Loucy (cell line): ENCODE results near the gene FBXO44.

Experiments
- H2AFZ ChIP-seq: fragments of 200-600 bp; sonication (generic); 2 replicates; pipeline ENCODE4 v1.6.0; 2016; ENCODE audit warnings: antibody characterized with exemption, mild to moderate bottlenecking, low read length, moderate library complexity
- H3F3A ChIP-seq: fragments of 200-600 bp; 2 replicates; pipeline ENCODE4 v1.6.0; 2016; ENCODE audit warnings: antibody characterized with exemption, low read depth, mild to moderate bottlenecking
- H3K27me3 ChIP-seq: fragments of 200-600 bp; sonication (generic); 2 replicates; pipeline ENCODE4 v1.6.1; 2014; ENCODE audit warnings: low read length, mild to moderate bottlenecking; ENCODE audit not compliant: insufficient read depth, poor library complexity, severe bottlenecking
- H3K36me3 ChIP-seq: fragments of 200-600 bp; sonication (generic); 2 replicates; pipeline ENCODE4 v1.6.1; 2016; ENCODE audit warnings: low read length; ENCODE audit not compliant: insufficient read depth
- H3K4me1 ChIP-seq: fragments of 200-600 bp; sonication (generic); 2 replicates; pipeline ENCODE4 v1.5.1; 2014; ENCODE audit warnings: low read length, mild to moderate bottlenecking; ENCODE audit not compliant: insufficient read depth, poor library complexity, severe bottlenecking
- H3K4me2 ChIP-seq: fragments of 200-600 bp; sonication (generic); 2 replicates; pipeline ENCODE4 v1.6.0; 2014; ENCODE audit warnings: antibody characterized with exemption, low read length, low read depth, mild to moderate bottlenecking; ENCODE audit not compliant: poor library complexity, severe bottlenecking
- H3K4me3 ChIP-seq: fragments of 200-600 bp; sonication (generic); 2 replicates; pipeline ENCODE4 v1.5.1; 2014; ENCODE audit warnings: low read length, mild to moderate bottlenecking, mixed read lengths; ENCODE audit not compliant: poor library complexity, severe bottlenecking
- H3K79me2 ChIP-seq: fragments of 200-600 bp; sonication (generic); 2 replicates; pipeline ENCODE4 v1.6.1; 2014; ENCODE audit warnings: low read length; ENCODE audit not compliant: insufficient read depth
- H3K9ac ChIP-seq: fragments of 200-600 bp; sonication (generic); 2 replicates; pipeline ENCODE4 v1.6.0; 2014; ENCODE audit warnings: mild to moderate bottlenecking, low read depth, low read length, moderate library complexity; ENCODE audit not compliant: poor library complexity, severe bottlenecking
- H3K9me2 ChIP-seq: fragments of 200-600 bp; sonication (generic); replicated peaks from 2 replicates; pipeline ENCODE4 v1.6.1; 2016; ENCODE audit warnings: low read depth, low read length, mixed read lengths
- H3K9me3 ChIP-seq: fragments of 200-600 bp; sonication (generic); 2 replicates; pipeline ENCODE4 v1.6.1; 2014; ENCODE audit warnings: mild to moderate bottlenecking, antibody characterized with exemption, low read length, low read depth; ENCODE audit not compliant: insufficient read depth
- H4K20me1 ChIP-seq: fragments of 200-600 bp; sonication (generic); 2 replicates; pipeline ENCODE4 v1.6.0; 2014; ENCODE audit warnings: antibody characterized with exemption, low read length, mild to moderate bottlenecking; ENCODE audit not compliant: insufficient read depth, poor library complexity, severe bottlenecking
- CTCF ChIP-seq: fragments of 200-600 bp; sonication (generic); conservative IDR thresholded peaks from 2 replicates; pipeline ENCODE4 v1.5.1; 2014; ENCODE audit warnings: mild to moderate bottlenecking, antibody characterized with exemption, low read length
- EZH2phosphoT487 ChIP-seq: fragments of 200-600 bp; IDR thresholded peaks from 2 replicates; pipeline ENCODE4 v1.6.1; 2018; ENCODE audit warnings: antibody characterized with exemption, mild to moderate bottlenecking, moderate library complexity, borderline replicate concordance

The FBXO44 gene

DNA sequence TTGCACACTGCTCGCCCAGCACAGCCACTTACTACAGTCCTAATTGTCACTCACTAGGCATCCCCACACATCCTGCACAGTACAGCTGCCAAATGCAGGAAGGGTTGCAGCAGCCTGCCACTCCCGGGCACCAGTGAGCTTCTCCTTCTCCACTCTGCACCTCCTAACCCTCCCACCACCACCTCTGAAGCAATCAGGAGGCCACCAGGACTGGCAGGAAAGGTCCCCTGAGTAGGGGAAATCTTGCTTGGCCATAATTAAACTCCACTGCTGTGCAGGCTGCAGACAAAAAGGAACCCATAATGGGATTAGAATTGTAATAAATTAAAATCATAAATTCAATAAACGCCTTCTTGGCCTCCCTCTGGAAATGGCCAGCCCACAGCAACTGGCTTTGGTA lies 32.3 kb upstream of the FBXO44 start:
- H3K36me3 ChIP-seq = no peaks in the 10 kb centered on the region
- no peaks in the 10 kb centered on the region for H3K9me2 ChIP-seq
- no peaks in the 10 kb centered on the region for H3K27me3 ChIP-seq
- no peak overlapping the region for H3K9ac ChIP-seq
- H4K20me1 ChIP-seq = no peaks in the 10 kb centered on the region
- H2AFZ ChIP-seq = no peak overlapping the region
- no peak overlapping the region for H3K4me2 ChIP-seq
- H3K9me3 ChIP-seq = no peaks in the 10 kb centered on the region
- no peak overlapping the region for H3K4me3 ChIP-seq
- H3K4me1 ChIP-seq = no peaks in the 10 kb centered on the region
- H3F3A ChIP-seq = no peaks in the 10 kb centered on the region
- TF ChIP-seq CTCF (no peak), EZH2phosphoT487 (no peak)
- H3K79me2 ChIP-seq = no peaks in the 10 kb centered on the region

- Histone ChIP-seq H3K36me3 (no peaks in the 10 kb centered on the region), H4K20me1 (no peaks in the 10 kb centered on the region), H3F3A (no peaks in the 10 kb centered on the region), H3K4me3 (no peak overlapping the region), H3K79me2 (no peaks in the 10 kb centered on the region), H3K9me2 (no peaks in the 10 kb centered on the region), H3K9me3 (no peaks in the 10 kb centered on the region), H3K4me2 (no peak overlapping the region), H2AFZ (no peak overlapping the region), H3K27me3 (no peaks in the 10 kb centered on the region), H3K4me1 (no peaks in the 10 kb centered on the region), H3K9ac (no peak overlapping the region)
- TF ChIP-seq EZH2phosphoT487 = no peak
- TF ChIP-seq CTCF = no peak
Observed at GRCh38 chr1:11623702-11624101, 31.0 kb upstream of the FBXO44 start.

GRCh38 chr1:11626551-11626950 lies 28.1 kb upstream of the FBXO44 start:
- Histone ChIP-seq H3K36me3 (no peaks in the 10 kb centered on the region), H3K4me1 (no peaks in the 10 kb centered on the region), H2AFZ (no peak overlapping the region), H3K27me3 (no peaks in the 10 kb centered on the region), H3K79me2 (no peaks in the 10 kb centered on the region), H3K9me2 (no peaks in the 10 kb centered on the region), H3K4me3 (no peak overlapping the region), H3F3A (no peaks in the 10 kb centered on the region), H3K4me2 (no peak overlapping the region), H3K9ac (no peak overlapping the region), H4K20me1 (no peaks in the 10 kb centered on the region), H3K9me3 (no peaks in the 10 kb centered on the region)
- TF ChIP-seq EZH2phosphoT487 (no peak), CTCF (no peak)
